GM18519 (cell line): ENCODE results near the gene B3GNT8.
"Not testable (repeated sequence)": the region's sequence is repeated elsewhere in the genome, so short reads cannot be mapped to it uniquely, and the experiment has no call there.

Source experiments
- ATAC-seq: cut with Tn5 transposase; IDR thresholded peaks from one replicate; pipeline ENCODE4 v1.9.1; 2021; ENCODE audit warnings: mild to moderate bottlenecking, moderate library complexity; ENCODE audit not compliant: unreplicated experiment, low FRiP score

The B3GNT8 gene

DNA sequence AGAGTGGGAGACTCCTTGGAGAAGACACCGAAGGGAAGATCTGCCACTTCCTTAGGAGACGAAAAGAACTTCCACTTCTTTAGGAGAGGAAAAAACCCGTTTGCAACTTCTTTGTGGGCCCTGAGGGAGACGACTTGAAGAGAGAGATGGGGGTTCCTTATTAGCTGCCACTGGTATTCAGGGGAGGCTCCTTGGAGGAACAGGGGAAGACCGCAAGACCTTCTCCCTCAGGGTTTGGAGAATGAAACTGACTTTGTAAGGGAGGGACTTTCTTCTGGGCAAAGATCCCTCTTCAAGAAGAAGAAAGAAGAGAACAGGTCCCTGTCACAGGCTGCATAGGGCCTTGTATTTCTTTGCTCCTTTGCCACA, 29.1 kb downstream of the B3GNT8 start:
- ATAC-seq = no peak

- ATAC-seq = peak; percentile 75
Observed at GRCh38 chr19:41397086-41398049, 29.8 kb downstream of the B3GNT8 start, which contains the start of the genes BCKDHA and EXOSC5. Gene BCKDHA (plus strand): TSS chr19:41397818. CDS start chr19:41397828, 10 bp downstream. Gene EXOSC5 (minus strand): TSS chr19:41397359. CDS start chr19:41397328, 31 bp downstream.

GRCh38 chr19:41395355-41395754, 31.8 kb downstream of the B3GNT8 start:
- ATAC-seq = no peak

GRCh38 chr19:41392775-41393174, 34.4 kb downstream of the B3GNT8 start:
- no peak for ATAC-seq

DNA sequence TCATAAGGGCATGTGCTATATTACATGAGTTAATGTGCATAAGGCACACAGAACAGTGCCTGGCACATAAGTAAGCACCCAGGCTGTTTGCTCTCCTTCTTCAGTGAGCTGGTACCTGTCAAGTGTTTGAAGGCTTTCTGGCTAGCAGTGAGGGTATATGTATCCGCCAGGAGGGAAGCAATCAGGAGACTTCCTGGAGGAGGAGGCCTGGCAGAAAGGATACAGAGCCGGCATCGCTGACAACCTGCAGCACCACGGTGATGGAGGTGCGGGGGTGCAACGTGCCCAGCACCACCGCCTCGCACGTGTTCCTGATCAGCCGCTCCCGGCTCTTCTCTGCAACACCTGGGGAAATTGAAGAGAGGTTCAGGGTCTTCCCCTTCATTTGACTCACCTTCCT, 35.6 kb downstream of the B3GNT8 start:
- no peak for ATAC-seq

DNA sequence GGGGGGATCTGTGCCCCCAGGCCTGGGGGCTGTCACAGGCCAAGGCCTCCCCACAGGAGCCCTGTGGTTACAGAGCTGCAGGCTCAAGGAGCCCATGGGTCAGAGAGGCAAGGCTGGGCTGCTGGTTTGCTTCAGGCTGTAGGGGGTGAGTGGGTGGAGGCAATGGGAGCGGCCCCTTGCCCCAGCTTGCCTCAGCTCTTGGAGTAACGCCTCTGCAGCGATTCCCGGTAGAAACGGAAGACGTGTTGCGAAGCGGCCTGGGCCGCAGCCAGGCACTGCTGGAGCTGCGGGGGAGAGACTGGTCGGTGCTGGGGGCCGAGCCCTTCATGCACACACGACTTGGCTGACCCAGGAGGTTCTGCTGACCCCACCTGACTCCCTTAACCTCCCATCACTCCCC, 40.7 kb downstream of the B3GNT8 start:
- no peak for ATAC-seq

DNA sequence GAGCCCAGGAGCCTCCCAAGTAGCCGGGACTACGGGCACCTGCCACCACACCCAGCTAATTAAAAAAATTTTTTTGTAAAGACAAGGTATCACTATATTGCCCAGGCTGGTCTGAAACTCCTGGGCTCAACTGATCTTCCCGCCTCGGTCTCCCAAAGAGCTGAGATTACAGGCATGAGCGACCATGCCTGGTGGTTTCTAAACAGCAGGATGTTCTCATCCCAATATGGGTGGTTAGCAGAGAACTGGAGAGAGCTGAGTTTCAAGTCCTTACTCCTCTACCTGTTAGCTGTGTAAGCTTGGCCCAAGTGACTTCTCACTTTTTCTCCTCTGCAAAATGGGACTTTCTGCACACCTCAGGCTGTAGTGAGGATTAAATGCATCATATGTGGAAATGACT, 42.8 kb downstream of the B3GNT8 start:
- no peak for ATAC-seq

DNA sequence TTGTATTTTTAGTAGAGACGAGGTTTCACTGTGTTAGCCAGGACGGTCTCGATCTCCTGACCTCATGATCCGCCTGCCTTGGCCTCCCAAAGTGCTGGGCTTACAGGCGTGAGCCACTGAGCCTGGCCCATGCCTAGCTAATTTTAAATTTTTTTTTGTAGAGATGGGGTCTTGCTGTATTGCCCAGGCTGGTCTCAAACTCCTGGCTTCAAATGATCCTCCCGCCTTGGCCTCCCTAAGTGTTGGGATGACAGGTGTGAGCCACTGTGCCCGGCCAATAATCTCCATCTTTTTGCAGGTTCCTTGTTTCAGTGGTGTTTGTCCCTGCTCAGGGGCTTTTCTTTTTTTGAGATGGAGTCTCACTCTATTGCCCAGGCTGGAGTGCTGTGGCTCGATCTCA, 45.6 kb downstream of the B3GNT8 start:
- ATAC-seq = not testable (repeated sequence)

DNA sequence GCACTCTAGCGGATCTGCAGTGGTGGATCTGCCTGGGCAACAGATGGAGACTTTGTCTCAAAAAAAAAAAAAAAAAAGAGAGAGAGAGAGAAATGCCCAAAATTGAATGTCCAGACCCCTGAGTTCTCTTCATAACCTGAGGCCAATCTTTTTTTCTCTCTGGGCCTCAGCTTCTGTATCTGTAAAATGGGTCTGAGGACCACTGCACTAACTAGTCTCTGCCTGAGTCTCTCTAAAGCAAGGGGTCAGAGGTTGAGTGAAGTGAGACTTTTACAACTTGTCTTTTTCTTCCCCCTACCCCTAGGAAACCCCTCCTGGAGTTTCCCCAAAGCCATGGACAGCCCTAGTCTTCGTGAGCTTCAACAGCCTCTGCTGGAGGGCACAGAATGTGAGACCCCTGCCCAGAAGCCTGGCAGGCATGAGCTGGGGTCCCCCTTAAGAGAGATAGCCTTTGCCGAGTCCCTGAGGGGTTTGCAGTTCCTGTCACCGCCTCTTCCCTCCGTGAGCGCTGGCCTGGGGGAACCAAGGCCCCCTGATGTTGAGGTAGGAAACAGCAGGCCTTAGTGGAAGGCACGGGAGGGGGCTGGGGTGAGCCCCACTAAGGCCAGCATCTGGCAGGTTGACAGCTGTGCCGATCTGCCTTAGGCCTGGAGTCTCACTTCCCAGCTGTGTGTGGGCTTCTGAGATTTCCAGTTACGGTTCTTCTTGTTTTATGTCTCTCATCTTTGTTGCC, 49.0 kb downstream of the B3GNT8 start:
- no peak for ATAC-seq

GRCh38 chr19:41376998-41377365, 50.2 kb downstream of the B3GNT8 start:
- ATAC-seq = no peak

DNA sequence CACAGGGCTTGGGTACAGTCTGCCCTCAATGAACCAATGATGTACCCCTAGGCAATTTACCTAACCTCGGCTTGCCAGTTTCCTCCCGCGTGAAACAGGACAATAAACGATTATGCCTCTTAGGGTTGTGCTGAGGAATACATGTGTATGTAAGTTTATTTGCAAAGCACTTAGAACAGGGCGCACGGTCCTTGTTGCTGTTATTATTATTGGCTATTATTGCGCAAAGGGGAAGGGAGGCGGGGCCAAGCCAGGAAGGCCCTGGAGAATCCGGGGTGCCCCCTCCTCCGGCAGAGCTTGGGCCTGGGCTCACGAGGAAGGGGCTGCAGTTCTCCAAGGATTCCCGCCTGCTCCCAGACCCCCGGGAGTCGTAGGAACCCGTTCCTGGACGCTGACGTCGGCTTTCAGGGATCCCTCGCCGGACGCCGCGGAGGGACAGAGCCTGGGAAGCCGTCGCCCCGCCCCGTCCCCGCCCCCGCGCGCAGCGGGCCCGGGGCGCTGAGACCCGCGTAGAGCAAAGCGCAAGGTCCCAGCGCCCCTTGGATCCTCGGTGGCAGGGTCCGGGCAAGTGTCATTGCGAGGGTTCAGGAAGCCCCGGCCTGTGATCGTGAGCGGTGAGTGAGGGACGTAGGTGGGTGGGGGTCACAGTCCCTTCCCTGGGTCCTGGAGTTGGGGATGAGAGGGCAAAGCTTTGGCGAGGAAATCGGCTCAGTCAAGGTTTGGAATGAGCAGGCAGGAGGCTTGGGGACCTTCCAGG, 50.8 kb downstream of the B3GNT8 start, which contains the start of gene TMEM91:
Gene TMEM91, plus strand, starts transcription at position 293 of the 757 bp plus-strand sequence. CDS start 1,777 bp downstream, outside the sequence.
- no peak for ATAC-seq
